ENCODE measurements around the gene MAVS. TPM values are rescaled to one million over a fixed set of nuclear protein-coding genes. Genes with fewer than 3 reads are reported as not detected.

Gene MAVS
- total and polyA plus RNA-seq, 2 donors (not counting 1 experiment from before 2014, with no cell fraction given), result 14.4 to 15.9 TPM

DNA sequence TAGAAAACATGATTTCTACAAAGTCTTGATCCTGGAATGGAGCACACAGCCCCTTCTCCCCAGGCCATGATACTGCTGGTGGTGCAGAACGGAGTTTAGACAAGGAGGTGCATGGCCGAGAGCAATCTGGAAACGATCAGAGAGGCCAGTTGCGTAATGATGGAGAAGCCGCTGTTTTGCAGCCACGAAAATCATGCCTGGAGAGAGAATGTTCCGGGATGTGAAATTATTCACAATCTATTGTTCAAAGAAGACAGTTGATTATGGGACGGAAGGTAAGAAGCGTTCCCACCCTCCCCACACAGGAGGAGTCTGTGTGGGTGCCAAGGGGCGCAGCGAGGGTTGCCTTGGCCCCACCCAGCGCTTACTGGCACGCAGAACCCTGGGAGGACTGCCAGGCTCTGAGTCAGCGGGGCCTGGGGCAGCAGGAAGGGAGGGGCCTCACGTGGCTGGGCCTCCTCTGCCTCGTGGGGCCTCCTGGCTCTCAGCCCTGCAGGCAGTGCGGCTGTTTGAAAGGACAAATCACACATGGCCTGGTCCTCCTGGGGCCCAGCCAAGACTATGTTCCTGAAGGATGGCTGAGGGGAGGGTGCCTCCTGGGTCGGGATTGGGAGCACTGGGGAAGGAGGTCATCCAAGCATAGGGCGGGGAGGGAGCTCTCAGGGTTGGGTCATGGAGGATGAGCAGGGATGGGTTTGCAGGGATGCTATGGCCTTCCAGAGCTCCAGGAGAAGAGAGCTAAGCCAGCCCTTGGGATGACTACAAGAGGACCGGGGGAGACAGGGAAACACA lies 35.0 kb upstream of the MAVS start:
- Histone ChIP-seq H3K36me3 (ENCODE audit: control insufficient read depth, insufficient read depth, low read length) (no peaks in the 10 kb centered on the region), H2AFZ (ENCODE audit: low read length) (no peak overlapping the region)

DNA sequence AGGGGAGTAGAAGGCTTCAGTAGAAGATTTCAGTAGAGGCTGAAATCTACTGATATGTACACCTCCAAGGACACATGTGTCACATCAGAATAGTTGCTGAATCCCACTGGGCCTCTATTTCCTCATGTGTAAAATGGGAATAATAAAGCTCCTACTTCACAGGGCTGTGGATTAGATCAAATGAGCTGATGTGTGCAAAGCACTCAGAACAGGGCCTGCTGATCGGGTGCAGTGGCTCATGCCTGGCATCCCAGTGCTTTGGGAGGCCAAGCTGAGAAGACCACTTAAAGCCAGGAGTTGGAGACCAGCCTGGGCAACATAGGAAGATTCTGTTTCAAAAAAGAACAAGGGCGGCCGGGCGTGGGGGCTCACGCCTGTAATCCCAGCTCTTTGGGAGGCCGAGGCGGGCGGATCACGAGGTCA lies 34.4 kb upstream of the MAVS start:
- H3K9ac ChIP-seq (ENCODE audit: insufficient read depth, low read length), result no peak overlapping the region
- H3K4me2 ChIP-seq (ENCODE audit: extremely low read depth, insufficient read depth, low read length), result no peak overlapping the region

More for the DNA sequence above, 35.0 kb upstream of the MAVS start:
- Histone ChIP-seq H3K27ac (ENCODE audit: insufficient read depth, low read length) (peak overlapping the region; percentile 96), H3K4me2 (ENCODE audit: extremely low read depth, insufficient read depth, low read length) (peak overlapping the region; percentile 85), H3K4me1 (ENCODE audit: control insufficient read depth, extremely low read depth, insufficient read depth, low read length) (peaks cover 36% of the 10 kb centered on the region), H3K9me3 (ENCODE audit: control insufficient read depth, insufficient read depth, low read depth, low read length) (no peaks in the 10 kb centered on the region), H3K27me3 (ENCODE audit: control insufficient read depth, insufficient read depth, low read length) (no peaks in the 10 kb centered on the region), H3K9ac (ENCODE audit: insufficient read depth, low read length) (peak overlapping the region; percentile 51), H4K20me1 (ENCODE audit: control insufficient read depth, extremely low read depth, insufficient read depth, low read length) (no peaks in the 10 kb centered on the region), H3K79me2 (ENCODE audit: control insufficient read depth, insufficient read depth, low read length) (peaks cover 5% of the 10 kb centered on the region), H3K4me3 (replicated peaks in 1 of 4; ENCODE audit: control extremely low read depth in 1 of 4, insufficient read depth in 1 of 4, low read depth in 3 of 4, low read length in 4 of 4) (peak overlapping the region; percentile 39 to 46 (median 45))
- TF ChIP-seq CTCF (conservative IDR thresholded peaks at IDR 0.05 in 1 of 2, IDR thresholded peaks at IDR 0.05 in 1 of 2; ENCODE audit: low read depth in 1 of 2, low read length in 2 of 2), result no peak
- TF ChIP-seq EZH2 (IDR thresholded peaks at IDR 0.05; ENCODE audit: low read length, missing control alignments), result no peak
- DNase-seq (ENCODE audit: low read depth in 2 of 2), result peak; percentile 97 to 99

More for the DNA sequence above, 34.4 kb upstream of the MAVS start:
- DNase-seq (ENCODE audit: low read depth in 2 of 2), result no peak
- Histone ChIP-seq H3K9me3 (ENCODE audit: control insufficient read depth, insufficient read depth, low read depth, low read length) (no peaks in the 10 kb centered on the region), H3K4me1 (ENCODE audit: control insufficient read depth, extremely low read depth, insufficient read depth, low read length) (peaks cover 30% of the 10 kb centered on the region), H3K4me3 (replicated peaks in 1 of 4; ENCODE audit: control extremely low read depth in 1 of 4, insufficient read depth in 1 of 4, low read depth in 3 of 4, low read length in 4 of 4) (no peak overlapping the region), H3K36me3 (ENCODE audit: control insufficient read depth, insufficient read depth, low read length) (no peaks in the 10 kb centered on the region), H4K20me1 (ENCODE audit: control insufficient read depth, extremely low read depth, insufficient read depth, low read length) (no peaks in the 10 kb centered on the region), H3K79me2 (ENCODE audit: control insufficient read depth, insufficient read depth, low read length) (peaks cover 5% of the 10 kb centered on the region), H3K27me3 (ENCODE audit: control insufficient read depth, insufficient read depth, low read length) (no peaks in the 10 kb centered on the region), H2AFZ (ENCODE audit: low read length) (no peak overlapping the region), H3K27ac (ENCODE audit: insufficient read depth, low read length) (peak overlapping the region; percentile 96)
- TF ChIP-seq CTCF (conservative IDR thresholded peaks at IDR 0.05 in 1 of 2, IDR thresholded peaks at IDR 0.05 in 1 of 2; ENCODE audit: low read depth in 1 of 2, low read length in 2 of 2) (no peak), EZH2 (IDR thresholded peaks at IDR 0.05; ENCODE audit: low read length, missing control alignments) (no peak)

Data from fibroblast of lung (primary cell).